Left lung (tissue), 10 donors: Measurements from ENCODE around the gene IL26. TPM values are rescaled to one million over a fixed set of nuclear protein-coding genes. Genes with fewer than 3 reads are reported as not detected.

Experiments used
- ATAC-seq: fragments of 200-7000 bp; cut with Tn5 transposase; one replicate; pipeline ENCODE4 v1.9.1; 2020; ENCODE audit warnings: moderate library complexity
- DNase-seq, 4 donors: peaks; one replicate each; pipeline ENCODE4 v3.0.0-alpha.2; 2013 to 2020
- H3K27ac ChIP-seq, 2 donors: fragments of 200-600 bp; sonication (generic) in 1 of 2; one replicate each; pipeline versions ENCODE4 v1.5.0 to v1.8.0; 2020 to 2021
- H3K27me3 ChIP-seq, 2 donors: fragments of 200-600 bp; sonication (generic) in 1 of 2; one replicate each; pipeline versions ENCODE4 v1.5.0 to v1.8.0; 2020 to 2021
- H3K36me3 ChIP-seq, 2 donors: fragments of 200-600 bp; sonication (generic) in 1 of 2; one replicate each; pipeline versions ENCODE4 v1.5.0 to v1.8.0; 2020 to 2021
- H3K4me1 ChIP-seq, 2 donors: fragments of 200-600 bp; one replicate each; pipeline ENCODE4 v1.8.0; 2021
- H3K4me3 ChIP-seq, 2 donors: fragments of 200-600 bp; sonication (generic) in 1 of 2; one replicate each; pipeline versions ENCODE4 v1.5.0 to v1.8.0; 2020 to 2021; ENCODE audit warnings: mild to moderate bottlenecking in 1 of 2
- H3K9me3 ChIP-seq, 2 donors: fragments of 200-600 bp; sonication (generic) in 1 of 2; one replicate each; pipeline versions ENCODE4 v1.5.0 to v1.8.0; 2020 to 2021
- CTCF ChIP-seq, 2 donors: fragments of 200-600 bp; sonication (generic) in 1 of 2; IDR thresholded peaks; one replicate each; pipeline versions ENCODE4 v1.5.0 to v1.8.0; 2021; ENCODE audit warnings: antibody characterized with exemption in 2 of 2
- intact Hi-C, 2 donors: fragments of 100-400 bp; cut with DNase I; formaldehyde crosslinking; loops; one replicate each; pipeline versions ENCODE4 v1.11.2 to v1.14.2; 2022
- polyA plus RNA-seq, 6 donors: library from polyadenylated mRNA; unstranded; fragments of 120-200 nt; gene quantifications; one replicate each; pipeline ENCODE4 v1.2.1, GENCODE V29; 2013; ENCODE audit not compliant: insufficient read length in 6 of 6
- total RNA-seq, 2 donors: library from RNA; stranded (reverse); fragmentation: NEBNext Ultra II Directional; extraction: Animal tissue kit (Norgen Biotek cat#: 25700); gene quantifications; one replicate each; pipeline ENCODE4 v1.2.1, GENCODE V29; 2021
- donor health status: DM: no; HTN: yes; CAD: no.
- donor health status: DM: no; HTN: no; CAD: no.

Gene IL26
- total and polyA plus RNA-seq, 8 donors, result not detected

- ATAC-seq (no peak), DNase-seq (no peak)
- Histone ChIP-seq H3K36me3 (no peaks in the 10 kb centered on the region), H3K4me1 (no peaks in the 10 kb centered on the region), H3K4me3 (no peak overlapping the region), H3K9me3 (no peaks in the 10 kb centered on the region), H3K27me3 (peaks cover 0 to 14% of the 10 kb centered on the region in 2 donors), H3K27ac (no peak overlapping the region)
- intact Hi-C loops, result no loop called here
- no peak for TF ChIP-seq CTCF (IDR thresholded peaks at IDR 0.05)
These were observed 19.2 kb downstream of the IL26 start for GRCh38 chr12:68206446-68206845.

- Histone ChIP-seq H3K9me3 (no peaks in the 10 kb centered on the region), H3K4me1 (no peaks in the 10 kb centered on the region), H3K36me3 (no peaks in the 10 kb centered on the region), H3K27ac (no peak overlapping the region), H3K4me3 (no peak overlapping the region), H3K27me3 (peaks cover 0 to 7% of the 10 kb centered on the region in 2 donors)
- intact Hi-C loops, result no loop called here
- DNase-seq (no peak), ATAC-seq (no peak)
- TF ChIP-seq CTCF (IDR thresholded peaks at IDR 0.05), result no peak
These were observed 22.1 kb downstream of the IL26 start for GRCh38 chr12:68203460-68203875.

GRCh38 chr12:68200854-68201253 lies 24.8 kb downstream of the IL26 start:
- DNase-seq (no peak), ATAC-seq (no peak)
- H3K4me1 ChIP-seq, result no peaks in the 10 kb centered on the region
- H3K4me3 ChIP-seq, result no peak overlapping the region
- H3K9me3 ChIP-seq, result no peaks in the 10 kb centered on the region
- H3K36me3 ChIP-seq, result no peaks in the 10 kb centered on the region
- no peak overlapping the region for H3K27ac ChIP-seq
- no peak for TF ChIP-seq CTCF (IDR thresholded peaks at IDR 0.05)
- H3K27me3 ChIP-seq, result peaks cover 0 to 7% of the 10 kb centered on the region in 2 donors
- intact Hi-C loops, result no loop called here

GRCh38 chr12:68199127-68199526 lies 26.5 kb downstream of the IL26 start:
- no peak for ATAC-seq
- DNase-seq, result no peak

GRCh38 chr12:68198507-68199086 lies 27.0 kb downstream of the IL26 start:
- Histone ChIP-seq H3K4me1 (no peaks in the 10 kb centered on the region), H3K27me3 (no peaks in the 10 kb centered on the region), H3K27ac (no peak overlapping the region), H3K4me3 (no peak overlapping the region), H3K9me3 (no peaks in the 10 kb centered on the region), H3K36me3 (no peaks in the 10 kb centered on the region)
- no peak for TF ChIP-seq CTCF (IDR thresholded peaks at IDR 0.05)
- intact Hi-C loops, result no loop called here
- DNase-seq (no peak), ATAC-seq (no peak)

More at GRCh38 chr12:68199127-68199526, 26.5 kb downstream of the IL26 start:
- TF ChIP-seq CTCF (IDR thresholded peaks at IDR 0.05), result no peak
- intact Hi-C loops, result no loop called here
- Histone ChIP-seq H3K9me3 (no peaks in the 10 kb centered on the region), H3K27me3 (peaks cover 0 to 3% of the 10 kb centered on the region in 2 donors), H3K4me3 (no peak overlapping the region), H3K36me3 (no peaks in the 10 kb centered on the region), H3K27ac (no peak overlapping the region), H3K4me1 (no peaks in the 10 kb centered on the region)
